Tibial nerve (tissue), 4 donors: ENCODE data around the gene HES3. TPM values are rescaled to one million over a fixed set of nuclear protein-coding genes. Genes with fewer than 3 reads are reported as not detected.
A peak's percentile ranks its signal among the peaks of the same experiment; 100 is the strongest.

Source experiments
- DNase-seq, 2 donors: peaks; one replicate each; pipeline ENCODE4 v3.0.0-alpha.2; 2019; ENCODE audit warnings: low spot score in 2 of 2
- H3K27ac ChIP-seq, 4 donors: fragments of 200-600 bp; sonication (generic) in 3 of 4; one replicate each; pipeline ENCODE4 v1.5.1; 2017 to 2019; ENCODE audit warnings: mild to moderate bottlenecking in 1 of 4
- H3K27me3 ChIP-seq, 2 donors: fragments of 200-600 bp; sonication (generic) in 1 of 2; one replicate each; pipeline versions ENCODE4 v1.5.1 to v1.6.0; 2017 to 2019
- H3K36me3 ChIP-seq, 3 donors: fragments of 200-600 bp; sonication (generic); one replicate each; pipeline ENCODE4 v1.5.1; 2018 to 2019
- H3K4me1 ChIP-seq, 4 donors: fragments of 200-600 bp; sonication (generic) in 3 of 4; one replicate each; pipeline ENCODE4 v1.5.1; 2017 to 2019
- H3K4me3 ChIP-seq, 4 donors: fragments of 200-600 bp; sonication (generic) in 3 of 4; one replicate each; pipeline ENCODE4 v1.5.1; 2017 to 2019; ENCODE audit warnings: mild to moderate bottlenecking in 1 of 4, moderate library complexity in 1 of 4
- H3K9me3 ChIP-seq, 4 donors: fragments of 200-600 bp; sonication (generic) in 3 of 4; one replicate each; pipeline ENCODE4 v1.5.1; 2017 to 2019
- EP300 ChIP-seq, 2 donors: sonication (generic); formaldehyde crosslinking; IDR thresholded peaks; one replicate each; pipeline ENCODE4 v1.6.1; 2017; ENCODE audit warnings: antibody characterized with exemption in 2 of 2, mild to moderate bottlenecking in 1 of 2
- POLR2A ChIP-seq, 2 donors: fragments of 450-650 bp; IDR thresholded peaks; one replicate each; pipeline ENCODE4 v1.6.1; 2017; ENCODE audit warnings: antibody characterized with exemption in 2 of 2, mild to moderate bottlenecking in 2 of 2, moderate library complexity in 2 of 2
- WGBS, 2 donors: methylation state at CpG; one replicate each; pipeline ENCODE4 v1.1.5; 2018; 5-methylcytosine and 5-hydroxymethylcytosine counted together
- total RNA-seq, 4 donors: library from RNA; depleted of rRNA; stranded (reverse); fragments of >200 nt; gene quantifications; one replicate each; pipeline ENCODE4 v1.1.0, GENCODE V29; 2016
- TF ChIP-seq, protein P1 (sequence below), 5 experiments: fragments of 200-600 bp in 3 of 5; fragments of 450-650 bp in 2 of 5; sonication (generic) in 3 of 5; IDR thresholded peaks; one replicate each; pipeline ENCODE4 v1.5.1; 2016 to 2019; ENCODE audit warnings: antibody characterized with exemption in 5 of 5, mild to moderate bottlenecking in 3 of 5, moderate library complexity in 2 of 5

The HES3 gene
- total RNA-seq, 4 donors from 2014 or later = not detected

DNA sequence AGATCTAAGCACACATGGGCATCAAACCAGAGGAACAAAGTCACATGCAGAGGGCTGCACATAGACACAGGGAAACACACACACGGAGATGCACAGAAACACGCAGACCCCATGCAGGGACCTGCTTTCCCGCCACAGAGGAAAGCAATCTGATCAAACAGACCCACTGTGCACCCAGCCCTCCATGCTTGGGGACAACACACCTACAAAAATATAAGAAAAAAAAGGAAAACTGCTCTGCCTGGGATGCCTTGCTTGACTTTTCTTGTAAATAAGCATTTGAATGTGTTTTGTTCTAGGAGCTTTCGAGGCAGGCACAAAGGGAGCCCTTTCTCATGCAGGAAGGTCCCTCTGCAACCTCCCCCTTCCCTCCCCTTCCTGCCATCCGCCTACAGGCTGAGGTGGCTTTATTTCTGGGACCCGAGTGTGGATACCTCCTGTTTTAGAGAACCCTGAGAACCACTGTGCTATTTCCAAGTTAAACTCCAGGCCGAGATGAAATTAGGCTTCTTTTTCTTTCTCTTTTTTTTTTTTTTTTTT lies 4.7 kb upstream of the HES3 start:
- TF ChIP-seq EP300 (IDR thresholded peaks at IDR 0.05) (no peak), POLR2A (IDR thresholded peaks at IDR 0.05) (no peak)
- TF ChIP-seq, protein P1, sequence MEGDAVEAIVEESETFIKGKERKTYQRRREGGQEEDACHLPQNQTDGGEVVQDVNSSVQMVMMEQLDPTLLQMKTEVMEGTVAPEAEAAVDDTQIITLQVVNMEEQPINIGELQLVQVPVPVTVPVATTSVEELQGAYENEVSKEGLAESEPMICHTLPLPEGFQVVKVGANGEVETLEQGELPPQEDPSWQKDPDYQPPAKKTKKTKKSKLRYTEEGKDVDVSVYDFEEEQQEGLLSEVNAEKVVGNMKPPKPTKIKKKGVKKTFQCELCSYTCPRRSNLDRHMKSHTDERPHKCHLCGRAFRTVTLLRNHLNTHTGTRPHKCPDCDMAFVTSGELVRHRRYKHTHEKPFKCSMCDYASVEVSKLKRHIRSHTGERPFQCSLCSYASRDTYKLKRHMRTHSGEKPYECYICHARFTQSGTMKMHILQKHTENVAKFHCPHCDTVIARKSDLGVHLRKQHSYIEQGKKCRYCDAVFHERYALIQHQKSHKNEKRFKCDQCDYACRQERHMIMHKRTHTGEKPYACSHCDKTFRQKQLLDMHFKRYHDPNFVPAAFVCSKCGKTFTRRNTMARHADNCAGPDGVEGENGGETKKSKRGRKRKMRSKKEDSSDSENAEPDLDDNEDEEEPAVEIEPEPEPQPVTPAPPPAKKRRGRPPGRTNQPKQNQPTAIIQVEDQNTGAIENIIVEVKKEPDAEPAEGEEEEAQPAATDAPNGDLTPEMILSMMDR (IDR thresholded peaks at IDR 0.05) = no peak
- H3K9me3 ChIP-seq = no peaks in the 10 kb centered on the region
- H3K4me3 ChIP-seq = no peak overlapping the region
- H3K36me3 ChIP-seq = no peaks in the 10 kb centered on the region
- peaks cover 3 to 60% of the 10 kb centered on the region in 2 donors for H3K27me3 ChIP-seq
- DNase-seq = no peak
- WGBS, 2 donors = 38 to 39% methylated on average over 7 of the region's 7 CpGs
- no peak overlapping the region for H3K27ac ChIP-seq
- H3K4me1 ChIP-seq = peaks cover 0 to 32% (median 22%) of the 10 kb centered on the region in 4 donors

DNA sequence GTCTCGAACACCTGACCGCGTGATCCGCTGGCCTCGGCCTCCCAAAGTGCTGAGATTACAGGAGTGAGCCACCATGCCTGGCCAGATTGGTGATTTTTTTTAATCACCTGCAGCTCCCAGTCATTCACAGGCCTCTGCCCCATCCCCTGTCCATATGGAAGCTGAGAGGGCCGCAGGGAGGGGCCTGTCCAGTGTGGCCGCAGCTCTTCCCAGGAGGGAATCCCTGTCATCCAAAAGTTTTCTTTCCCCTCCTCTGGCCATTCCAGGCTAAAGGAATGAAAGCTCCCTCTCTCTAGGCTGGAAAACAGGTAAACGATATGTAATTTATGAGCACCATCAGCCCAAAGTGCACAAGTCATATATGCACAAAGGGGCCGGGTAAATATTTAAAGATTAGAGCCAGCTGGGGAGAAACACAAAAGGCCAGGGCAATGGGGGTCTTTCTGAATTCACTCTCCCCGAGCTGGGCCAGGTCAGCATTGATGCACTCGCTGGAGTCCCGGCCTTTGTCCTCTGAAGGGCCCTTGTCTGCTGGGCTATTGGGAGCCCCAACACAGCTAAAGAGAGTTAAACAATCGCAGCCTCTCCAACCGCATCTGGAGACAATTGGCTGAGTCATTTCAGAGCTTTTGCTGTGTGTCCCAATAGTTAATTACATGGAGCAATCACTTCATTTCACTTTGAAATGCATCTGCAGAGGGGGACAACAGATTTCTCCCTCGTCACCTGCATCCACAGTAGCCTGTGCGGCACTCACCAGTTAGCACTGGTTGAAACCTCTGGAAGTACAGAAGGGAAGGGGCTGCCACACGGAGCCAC lies 3.8 kb upstream of the HES3 start:
- 62 to 66% methylated on average over 17 of the region's 17 CpGs for WGBS, 2 donors
- DNase-seq = no peak
- Histone ChIP-seq H3K27me3 (peaks cover 3 to 68% of the 10 kb centered on the region in 2 donors), H3K36me3 (no peaks in the 10 kb centered on the region), H3K9me3 (no peaks in the 10 kb centered on the region), H3K4me1 (peaks cover 0 to 30% (median 13%) of the 10 kb centered on the region in 4 donors), H3K27ac (no peak overlapping the region), H3K4me3 (no peak overlapping the region)
- TF ChIP-seq EP300 (IDR thresholded peaks at IDR 0.05) (no peak), POLR2A (IDR thresholded peaks at IDR 0.05) (no peak)
- TF ChIP-seq, protein P1 (IDR thresholded peaks at IDR 0.05) = no peak

DNA sequence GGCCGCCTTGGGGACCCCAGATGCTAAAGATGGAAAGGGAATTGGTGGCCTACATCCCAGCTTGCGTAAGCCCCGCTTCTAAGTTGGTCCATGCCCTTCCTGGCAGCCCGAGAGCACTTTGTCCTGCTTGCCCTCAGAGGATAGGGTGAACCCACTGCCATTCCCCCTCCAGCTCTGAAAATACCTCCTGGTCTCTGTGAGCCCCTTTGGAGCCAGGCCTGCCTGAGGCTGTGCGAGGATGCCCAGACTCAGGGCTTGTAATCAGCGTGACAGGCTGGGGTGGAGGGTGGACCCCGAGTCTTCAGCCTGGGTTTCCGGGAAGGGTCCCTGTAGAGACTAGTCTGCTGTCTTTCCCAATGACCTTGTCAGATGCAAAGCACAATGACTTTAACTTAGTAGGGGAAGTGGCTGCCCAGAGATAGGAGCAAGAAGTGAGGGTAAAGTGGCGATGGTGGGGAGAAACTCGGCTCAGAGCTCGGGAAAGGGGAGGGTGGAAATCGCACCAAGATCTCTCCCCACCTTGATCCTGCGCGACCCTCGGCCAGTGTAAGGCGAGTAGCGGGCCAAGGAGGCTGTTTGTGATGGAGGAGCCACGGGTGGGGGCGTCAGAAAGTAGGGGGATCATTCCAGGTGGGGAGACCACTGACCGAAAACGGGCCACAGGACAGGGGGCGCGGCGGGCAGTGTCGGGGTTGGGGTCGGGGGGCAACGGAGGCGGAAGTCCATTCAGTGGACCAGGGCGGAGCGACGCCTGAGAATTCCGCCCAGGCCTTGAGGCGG lies 2.7 kb upstream of the HES3 start:
- Histone ChIP-seq H3K4me1 (peaks cover 0 to 38% (median 16%) of the 10 kb centered on the region in 4 donors), H3K27me3 (peaks cover 3 to 80% of the 10 kb centered on the region in 2 donors), H3K36me3 (no peaks in the 10 kb centered on the region), H3K27ac (no peak overlapping the region), H3K9me3 (no peaks in the 10 kb centered on the region), H3K4me3 (no peak overlapping the region)
- WGBS, 2 donors = 24 to 29% methylated on average over 33 of the region's 33 CpGs
- TF ChIP-seq, protein P1 (IDR thresholded peaks at IDR 0.05) = no peak
- TF ChIP-seq POLR2A (IDR thresholded peaks at IDR 0.05) = no peak
- TF ChIP-seq EP300 (IDR thresholded peaks at IDR 0.05) = no peak
- DNase-seq = no peak

DNA sequence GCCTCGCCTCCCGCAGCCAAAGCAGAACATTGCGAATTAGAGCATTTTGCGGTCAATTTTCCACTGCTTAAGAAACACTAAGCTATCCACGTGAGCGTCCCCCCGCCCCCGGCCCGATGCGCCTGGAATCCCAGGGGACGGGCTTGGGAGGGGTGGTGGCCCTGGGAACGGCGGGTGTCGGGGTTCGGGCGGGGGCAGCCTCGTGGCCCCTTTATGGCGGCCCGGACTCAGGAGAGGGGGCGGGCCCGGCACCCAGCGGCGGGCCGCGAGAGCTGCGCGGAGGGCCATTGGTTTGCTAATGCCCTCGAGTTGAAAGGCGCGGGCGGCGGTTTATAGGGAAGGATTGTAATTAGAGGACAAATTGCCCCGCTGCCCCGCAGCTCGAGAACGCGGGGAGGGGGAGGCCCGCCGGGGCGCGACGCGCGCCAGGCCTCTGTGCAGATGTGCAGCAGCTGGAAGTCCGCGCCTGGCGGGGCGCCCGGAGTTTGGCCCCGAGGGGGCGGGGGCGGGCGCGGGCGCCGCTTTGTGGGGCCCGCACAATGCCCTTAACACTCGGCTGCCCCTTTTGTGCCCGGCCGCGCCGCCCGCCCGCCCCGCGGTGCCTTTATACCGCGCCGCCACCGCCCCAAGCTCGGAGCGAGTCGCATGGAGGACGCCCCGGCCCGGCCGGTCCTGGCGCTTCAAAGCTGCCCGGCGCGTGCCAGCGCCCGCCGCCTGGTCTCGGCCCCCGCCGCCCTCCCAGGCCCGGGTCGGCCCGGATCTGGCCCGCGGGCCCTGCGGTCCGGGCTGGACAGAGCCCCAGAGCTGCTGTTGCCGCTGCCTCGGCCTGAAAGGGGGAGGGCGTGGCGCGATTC lies 1.9 kb upstream of the HES3 start:
- H3K4me3 ChIP-seq = peak overlapping the region in 1 of 4 donors; percentile 23
- no peak for DNase-seq

More for the DNA sequence above, 1.9 kb upstream of the HES3 start:
- no peak for TF ChIP-seq POLR2A (IDR thresholded peaks at IDR 0.05)
- TF ChIP-seq EP300 (IDR thresholded peaks at IDR 0.05) = no peak
- TF ChIP-seq, protein P1 (IDR thresholded peaks at IDR 0.05) = no peak
- peaks cover 3 to 88% of the 10 kb centered on the region in 2 donors for H3K27me3 ChIP-seq
- WGBS, 2 donors = 0 to 1% methylated on average over 30 to 33 of the region's 99 CpGs
- no peaks in the 10 kb centered on the region for H3K9me3 ChIP-seq
- no peaks in the 10 kb centered on the region for H3K36me3 ChIP-seq
- no peak overlapping the region for H3K27ac ChIP-seq
- H3K4me1 ChIP-seq = peaks cover 0 to 44% (median 18%) of the 10 kb centered on the region in 4 donors
